HG02938 (cell line): Measurements from ENCODE around the gene LRTM2.

ENCODE experiments used
- ATAC-seq: cut with Tn5 transposase; IDR thresholded peaks from one replicate; pipeline ENCODE4 v1.9.1; 2021; ENCODE audit warnings: mild to moderate bottlenecking, moderate library complexity; ENCODE audit not compliant: unreplicated experiment

LRTM2 gene

GRCh38 chr12:1882405-1882804 lies 62.0 kb downstream of the LRTM2 start:
- ATAC-seq = no peak

- no peak for ATAC-seq
These were observed 62.6 kb downstream of the LRTM2 start for GRCh38 chr12:1882850-1883470.

- ATAC-seq = no peak
These were observed 63.1 kb downstream of the LRTM2 start for GRCh38 chr12:1883513-1883912.

GRCh38 chr12:1884651-1885050 lies 64.3 kb downstream of the LRTM2 start:
- no peak for ATAC-seq

- no peak for ATAC-seq
These were observed 64.8 kb downstream of the LRTM2 start for GRCh38 chr12:1885082-1885596.

GRCh38 chr12:1885599-1886245 lies 65.4 kb downstream of the LRTM2 start:
- no peak for ATAC-seq
